NCI-H2227 treated with DMSO at 0.1 percent for 48 hours (cell line): ENCODE measurements around the gene DSCAML1.

ENCODE experiments used
- DNase-seq: peaks from one replicate; lab custom pipeline; 2025; lab: John Stamatoyannopoulos, UW

DSCAML1 gene

GRCh38 chr11:117832511-117832910, 35.5 kb upstream of the DSCAML1 start:
- no peak for DNase-seq

GRCh38 chr11:117831661-117832415, 34.8 kb upstream of the DSCAML1 start:
- DNase-seq = no peak

GRCh38 chr11:117830674-117831351, 33.8 kb upstream of the DSCAML1 start:
- DNase-seq = no peak

GRCh38 chr11:117830072-117830471, 33.1 kb upstream of the DSCAML1 start:
- no peak for DNase-seq

- DNase-seq = no peak
Measured at GRCh38 chr11:117829369-117829725, 32.3 kb upstream of the DSCAML1 start.

GRCh38 chr11:117828611-117829368, 31.8 kb upstream of the DSCAML1 start:
- no peak for DNase-seq

- DNase-seq = no peak
Measured at GRCh38 chr11:117827521-117828511, 30.8 kb upstream of the DSCAML1 start.

GRCh38 chr11:117826832-117827231, 29.8 kb upstream of the DSCAML1 start:
- no peak for DNase-seq

- no peak for DNase-seq
Measured at GRCh38 chr11:117826190-117826570, 29.2 kb upstream of the DSCAML1 start.

- DNase-seq = no peak
Measured at GRCh38 chr11:117825538-117826189, 28.6 kb upstream of the DSCAML1 start.

GRCh38 chr11:117824571-117825537, 27.8 kb upstream of the DSCAML1 start, which contains the start of gene FXYD2:
TSS of gene FXYD2 (minus strand) at chr11:117824744. CDS start at chr11:117824678, 66 bp downstream.
- DNase-seq = no peak

- no peak for DNase-seq
Measured at GRCh38 chr11:117823946-117824420, 27.0 kb upstream of the DSCAML1 start.

- no peak for DNase-seq
Measured at GRCh38 chr11:117823294-117823945, 26.4 kb upstream of the DSCAML1 start.

GRCh38 chr11:117822074-117823033, 25.3 kb upstream of the DSCAML1 start:
- no peak for DNase-seq

GRCh38 chr11:117821431-117821830, 24.4 kb upstream of the DSCAML1 start:
- DNase-seq = no peak

GRCh38 chr11:117820516-117820915, 23.5 kb upstream of the DSCAML1 start:
- DNase-seq = no peak

GRCh38 chr11:117820071-117820470, 23.1 kb upstream of the DSCAML1 start:
- no peak for DNase-seq
